Small intestine (tissue), 7 donors: ENCODE data around the gene CCDC157. TPM values are rescaled to one million over a fixed set of nuclear protein-coding genes. Genes with fewer than 3 reads are reported as not detected.

Experiments used
- DNase-seq, 2 donors: peaks; one replicate each; pipeline versions ENCODE4 v3.0.0 to v3.0.0-alpha.2; 2013
- FAIRE-seq: peaks from 2 replicates; lab custom pipeline; 2012; peaks lifted over from hg19 to GRCh38; lab: Jason Lieb, UNC
- H3K27ac ChIP-seq, 3 donors: one replicate each; pipeline ENCODE4 v1.5.1; 2013; ENCODE audit warnings: low read length in 2 of 3, mild to moderate bottlenecking in 2 of 3, control low read depth in 1 of 3, inconsistent platforms in 1 of 3, low read depth in 1 of 3, moderate library complexity in 1 of 3
- H3K27me3 ChIP-seq, 3 donors: one replicate each; pipeline ENCODE4 v1.6.1; 2013; ENCODE audit warnings: low read length in 3 of 3, inconsistent platforms in 1 of 3; ENCODE audit not compliant: control insufficient read depth in 3 of 3, insufficient read depth in 3 of 3
- H3K36me3 ChIP-seq, 3 donors: one replicate each; pipeline ENCODE4 v1.6.1; 2013; ENCODE audit warnings: low read length in 3 of 3, inconsistent platforms in 1 of 3, low read depth in 1 of 3, mild to moderate bottlenecking in 1 of 3, moderate library complexity in 1 of 3; ENCODE audit not compliant: control insufficient read depth in 3 of 3, insufficient read depth in 2 of 3
- H3K4me1 ChIP-seq, 3 donors: one replicate each; pipeline ENCODE4 v1.6.1; 2013; ENCODE audit warnings: low read length in 2 of 3, inconsistent platforms in 1 of 3, low read depth in 1 of 3, mild to moderate bottlenecking in 1 of 3, moderate library complexity in 1 of 3; ENCODE audit not compliant: control insufficient read depth in 3 of 3, insufficient read depth in 2 of 3
- H3K4me3 ChIP-seq, 3 donors: one replicate each; pipeline ENCODE4 v1.5.1; 2013; ENCODE audit warnings: low read length in 3 of 3, control low read depth in 1 of 3, inconsistent platforms in 1 of 3, low read depth in 1 of 3, mild to moderate bottlenecking in 1 of 3, moderate library complexity in 1 of 3
- H3K9me3 ChIP-seq, 2 donors: one replicate each; pipeline ENCODE4 v1.6.1; 2013; ENCODE audit warnings: low read depth in 1 of 2, low read length in 1 of 2; ENCODE audit not compliant: control insufficient read depth in 2 of 2, insufficient read depth in 1 of 2
- WGBS, 3 donors: extraction: QIAGEN DNeasy Blood & Tissue Kit; methylation state at CpG; one replicate each; pipeline ENCODE4 v1.1.7; 2013; 5-methylcytosine and 5-hydroxymethylcytosine counted together
- polyA plus RNA-seq, 4 donors: library from polyadenylated mRNA; stranded (reverse) in 3 of 4; unstranded in 1 of 4; fragments of 200-250 nt in 3 of 4; fragments of 120-200 nt in 1 of 4; gene quantifications; one replicate each; pipeline versions ENCODE4 v1.2.1 to v1.2.3, GENCODE V29; 2013
- donor health status: healthy with polysubstance abuse.
- donor health status: control.
- donor health status: control.
- donor health status: Bipolar disorder and iron deficiency.
- donor health status: healthy.

The CCDC157 gene
- polyA plus RNA-seq, 4 donors, result 1.5 to 5.9 (median 2.3) TPM

GRCh38 chr22:30328466-30329049, 28.2 kb upstream of the CCDC157 start:
- FAIRE-seq (no peak), DNase-seq (no peak)
- Histone ChIP-seq H3K27ac (no peak overlapping the region), H3K9me3 (no peaks in the 10 kb centered on the region), H3K4me3 (no peak overlapping the region), H3K27me3 (no peaks in the 10 kb centered on the region), H3K4me1 (peaks cover 2 to 39% (median 6%) of the 10 kb centered on the region in 3 donors), H3K36me3 (peaks cover 9 to 27% (median 12%) of the 10 kb centered on the region in 3 donors)
- 82 to 89% (median 83%) methylated on average over 3 of the region's 3 CpGs for WGBS, 3 donors

DNA sequence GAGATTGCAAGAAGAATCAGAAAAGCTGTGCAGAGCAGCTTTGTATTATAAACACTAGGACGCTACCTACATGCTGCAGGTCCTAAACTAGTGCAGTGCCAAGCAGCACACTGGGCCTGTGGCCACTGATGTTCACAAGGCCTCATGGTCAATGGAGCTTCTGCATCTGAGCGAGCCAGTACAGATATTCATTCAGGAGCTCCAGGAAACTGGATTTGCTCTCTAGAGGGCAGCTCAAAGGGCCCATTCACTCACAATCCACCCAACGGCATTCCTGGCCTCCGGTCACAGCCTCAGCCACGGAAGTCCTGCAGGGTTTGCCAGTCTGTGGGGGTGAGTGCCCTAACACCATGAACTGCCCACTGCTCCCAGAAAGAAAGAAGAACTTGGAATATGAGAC, 24.3 kb upstream of the CCDC157 start:
- H3K27ac ChIP-seq, result no peak overlapping the region
- peaks cover 35 to 67% (median 44%) of the 10 kb centered on the region in 3 donors for H3K36me3 ChIP-seq
- DNase-seq, result no peak
- H3K4me3 ChIP-seq, result no peak overlapping the region
- no peaks in the 10 kb centered on the region for H3K9me3 ChIP-seq
- peaks cover 0 to 10% (median 0%) of the 10 kb centered on the region in 3 donors for H3K4me1 ChIP-seq
- no peak for FAIRE-seq
- no peaks in the 10 kb centered on the region for H3K27me3 ChIP-seq
- 82 to 92% (median 89%) methylated on average over 5 of the region's 5 CpGs for WGBS, 3 donors

DNA sequence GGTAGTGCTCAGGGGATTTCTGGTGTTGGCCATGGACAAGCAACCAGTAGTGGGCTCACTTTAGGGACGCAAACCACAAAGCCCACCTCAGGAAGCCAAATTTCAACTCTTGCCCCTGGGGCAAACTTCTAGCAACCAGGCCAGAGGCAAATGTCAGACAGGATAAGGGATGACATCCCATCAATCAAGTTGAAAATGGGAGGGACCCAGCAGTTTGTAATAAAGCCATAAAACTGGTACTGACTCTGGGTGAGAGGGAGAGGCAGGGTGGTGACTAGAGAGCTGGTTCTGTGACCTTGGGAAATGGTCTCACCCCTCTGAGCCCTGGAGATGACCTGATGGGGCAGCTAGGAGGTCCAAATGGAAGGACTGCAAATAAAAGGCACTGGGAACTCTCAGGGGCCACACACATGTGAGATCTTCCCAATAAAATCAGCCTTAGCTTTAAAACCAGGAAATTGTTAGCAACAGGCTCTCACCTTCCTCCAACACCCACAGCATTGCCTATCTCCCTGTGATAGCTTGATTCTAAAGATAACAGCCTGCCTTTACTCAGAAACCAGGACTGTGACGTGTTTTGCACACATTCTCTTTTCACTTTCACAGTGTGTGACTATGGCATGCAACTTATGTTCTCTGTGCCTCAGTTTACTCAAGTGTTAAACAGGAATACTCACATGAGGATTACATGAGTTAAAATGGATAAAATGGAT, 23.7 kb upstream of the CCDC157 start:
- no peak for FAIRE-seq
- H3K36me3 ChIP-seq, result peaks cover 40 to 73% (median 44%) of the 10 kb centered on the region in 3 donors

GRCh38 chr22:30333707-30334087, 23.1 kb upstream of the CCDC157 start:
- Histone ChIP-seq H3K4me3 (no peak overlapping the region), H3K9me3 (no peaks in the 10 kb centered on the region), H3K27me3 (no peaks in the 10 kb centered on the region), H3K27ac (no peak overlapping the region), H3K36me3 (peaks cover 40 to 77% (median 48%) of the 10 kb centered on the region in 3 donors), H3K4me1 (no peaks in the 10 kb centered on the region)
- DNase-seq (no peak), FAIRE-seq (no peak)
- 85 to 91% (median 87%) methylated on average over 3 of the region's 3 CpGs for WGBS, 3 donors

More for the DNA sequence above, 23.7 kb upstream of the CCDC157 start:
- Histone ChIP-seq H3K27me3 (no peaks in the 10 kb centered on the region), H3K4me1 (peaks cover 0 to 4% (median 0%) of the 10 kb centered on the region in 3 donors), H3K4me3 (no peak overlapping the region), H3K27ac (peak overlapping the region in 1 of 3 donors; percentile 51), H3K9me3 (no peaks in the 10 kb centered on the region)
- peak; percentile 39 to 59 for DNase-seq
- WGBS, 3 donors, result 59 to 76% (median 73%) methylated on average over 2 of the region's 2 CpGs

DNA sequence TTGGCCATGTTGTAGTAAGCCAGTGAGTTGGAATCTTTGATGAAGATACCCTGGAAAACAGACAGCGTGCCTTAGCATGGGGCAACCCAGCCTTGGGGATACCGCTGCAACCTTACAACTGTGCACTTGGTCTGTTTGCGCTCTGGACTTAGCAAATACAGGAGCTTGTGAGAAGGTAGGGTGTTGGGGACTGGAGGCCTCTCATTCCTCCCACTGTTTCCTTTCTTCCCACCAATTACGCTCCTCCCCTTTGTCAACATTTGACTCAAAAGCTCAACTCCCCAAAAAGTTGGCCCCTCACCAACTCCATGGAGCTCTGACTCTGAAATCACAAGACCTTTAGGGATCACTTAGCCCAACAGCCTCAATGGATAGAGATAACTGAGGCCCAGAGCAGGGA, 22.2 kb upstream of the CCDC157 start:
- H3K36me3 ChIP-seq, result peaks cover 45 to 84% (median 53%) of the 10 kb centered on the region in 3 donors
- DNase-seq (no peak), FAIRE-seq (no peak)
- no peak overlapping the region for H3K27ac ChIP-seq
- 95 to 98% (median 98%) methylated on average over 4 of the region's 4 CpGs for WGBS, 3 donors
- no peak overlapping the region for H3K4me3 ChIP-seq
- no peaks in the 10 kb centered on the region for H3K9me3 ChIP-seq
- no peaks in the 10 kb centered on the region for H3K27me3 ChIP-seq
- no peaks in the 10 kb centered on the region for H3K4me1 ChIP-seq

DNA sequence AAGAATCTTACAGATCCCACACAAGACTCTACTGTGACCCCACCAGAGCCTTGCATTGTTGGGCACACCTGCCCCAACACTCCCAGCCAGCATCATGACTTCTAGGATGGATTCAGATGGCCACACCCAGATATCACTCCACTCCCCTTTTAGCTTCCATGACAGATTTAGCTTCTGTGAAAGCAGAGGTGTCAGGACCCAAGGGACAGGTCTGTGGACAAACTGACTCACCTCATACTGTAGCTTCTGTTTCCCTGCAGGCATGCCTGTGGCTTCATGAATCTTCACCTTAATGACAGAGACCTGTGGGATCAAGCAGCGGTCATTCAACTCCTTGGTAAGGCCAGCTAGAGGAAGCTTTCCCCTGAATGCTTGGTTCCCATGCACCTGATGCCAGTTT, 21.6 kb upstream of the CCDC157 start:
- FAIRE-seq, result no peak
- WGBS, 3 donors, result 95 to 100% (median 100%) methylated on average over 1 of the region's 1 CpG

DNA sequence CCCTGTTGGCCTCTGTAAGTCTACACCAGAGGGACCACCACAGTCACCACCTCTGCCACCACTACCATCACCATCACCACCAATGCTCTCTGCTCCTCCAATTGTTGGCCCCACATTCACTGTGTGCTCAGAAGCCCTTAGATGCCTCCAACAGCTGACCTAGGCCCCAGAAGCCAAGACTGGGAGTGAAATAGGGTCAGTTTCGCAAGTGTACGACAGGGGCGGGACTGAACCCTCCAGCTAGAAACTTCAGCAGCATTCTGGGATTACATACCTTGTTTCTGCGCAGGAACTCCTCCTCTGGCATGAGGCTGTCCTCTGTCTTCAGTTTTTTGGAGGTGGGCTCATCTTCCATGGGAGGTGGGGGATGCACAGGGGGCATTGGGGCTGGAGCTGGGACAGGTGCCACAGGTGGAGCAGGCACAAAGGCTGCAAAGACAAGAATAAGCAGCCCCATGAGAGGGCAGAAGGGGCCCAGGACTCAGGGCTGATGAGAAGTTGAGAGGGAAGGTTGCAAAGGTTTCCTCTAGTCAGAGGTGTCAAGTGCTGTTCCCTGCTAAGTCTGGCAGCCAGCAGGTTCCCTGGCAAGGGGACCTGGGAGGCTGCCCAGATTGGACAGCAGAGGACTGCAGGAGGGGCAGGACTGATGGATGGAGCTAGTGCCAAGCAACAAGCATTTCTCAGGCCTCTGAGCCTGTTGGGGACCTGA, 19.9 kb upstream of the CCDC157 start:
- Histone ChIP-seq H3K36me3 (peaks cover 63 to 94% (median 65%) of the 10 kb centered on the region in 3 donors), H3K4me3 (no peak overlapping the region), H3K4me1 (no peaks in the 10 kb centered on the region), H3K27me3 (no peaks in the 10 kb centered on the region), H3K9me3 (no peaks in the 10 kb centered on the region), H3K27ac (no peak overlapping the region)
- DNase-seq (no peak), FAIRE-seq (no peak)
- 95 to 100% (median 96%) methylated on average over 4 of the region's 4 CpGs for whole genome bisulfite sequencing, 3 donors

More for the DNA sequence above, 21.6 kb upstream of the CCDC157 start:
- H3K9me3 ChIP-seq, result no peaks in the 10 kb centered on the region
- H3K27ac ChIP-seq, result no peak overlapping the region
- no peaks in the 10 kb centered on the region for H3K27me3 ChIP-seq
- H3K4me1 ChIP-seq, result no peaks in the 10 kb centered on the region
- H3K36me3 ChIP-seq, result peaks cover 51 to 88% (median 55%) of the 10 kb centered on the region in 3 donors
- H3K4me3 ChIP-seq, result no peak overlapping the region
- DNase-seq, result no peak

- Histone ChIP-seq H3K4me3 (no peak overlapping the region), H3K36me3 (peaks cover 65 to 97% (median 67%) of the 10 kb centered on the region in 3 donors), H3K9me3 (no peaks in the 10 kb centered on the region), H3K27me3 (no peaks in the 10 kb centered on the region), H3K27ac (no peak overlapping the region), H3K4me1 (peaks cover 0 to 2% (median 0%) of the 10 kb centered on the region in 3 donors)
- FAIRE-seq (no peak), DNase-seq (no peak)
- 93 to 96% (median 95%) methylated on average over 8 of the region's 8 CpGs for WGBS, 3 donors
Observed at GRCh38 chr22:30337461-30337778, 19.4 kb upstream of the CCDC157 start.
